NCI-H1930 (cell line): Measurements from ENCODE around the gene FRRS1L.

Experiments
- DNase-seq, 2 experiments: peaks; one replicate each; lab custom pipeline; 2025; lab: John Stamatoyannopoulos, UW

FRRS1L gene

GRCh38 chr9:109166771-109167601 lies at the start of gene FRRS1L:
TSS of gene FRRS1L (minus strand) at chr9:109167249. CDS start at chr9:109167138, 111 bp downstream.
- DNase-seq, result peak in 1 of 2 experiments; percentile 38

- DNase-seq, result no peak
These were observed 47.4 kb upstream of the FRRS1L start for GRCh38 chr9:109214414-109214813.

- no peak for DNase-seq
These were observed 46.5 kb upstream of the FRRS1L start for GRCh38 chr9:109213285-109214121.

GRCh38 chr9:109212768-109213167 lies 45.7 kb upstream of the FRRS1L start:
- no peak for DNase-seq

GRCh38 chr9:109206670-109207069 lies 39.6 kb upstream of the FRRS1L start:
- DNase-seq, result no peak

- DNase-seq, result no peak
These were observed 38.5 kb upstream of the FRRS1L start for GRCh38 chr9:109205526-109205925.

- no peak for DNase-seq
These were observed 36.8 kb upstream of the FRRS1L start for GRCh38 chr9:109203761-109204360.

GRCh38 chr9:109199676-109200075 lies 32.6 kb upstream of the FRRS1L start:
- DNase-seq, result no peak

- DNase-seq, result no peak
These were observed 31.8 kb upstream of the FRRS1L start for GRCh38 chr9:109198736-109199382.

- no peak for DNase-seq
These were observed 27.0 kb upstream of the FRRS1L start for GRCh38 chr9:109193974-109194556.

GRCh38 chr9:109192732-109193361 lies 25.8 kb upstream of the FRRS1L start:
- no peak for DNase-seq

GRCh38 chr9:109191746-109192145 lies 24.7 kb upstream of the FRRS1L start:
- DNase-seq, result no peak

- DNase-seq, result no peak
These were observed 23.1 kb upstream of the FRRS1L start for GRCh38 chr9:109190151-109190550.

GRCh38 chr9:109186857-109187520 lies 19.9 kb upstream of the FRRS1L start:
- DNase-seq, result no peak

- DNase-seq, result peak in 1 of 2 experiments; percentile 21
These were observed 16.1 kb upstream of the FRRS1L start for GRCh38 chr9:109182940-109183798.

- no peak for DNase-seq
These were observed 15.5 kb upstream of the FRRS1L start for GRCh38 chr9:109182550-109182939.

- DNase-seq, result no peak
These were observed 14.2 kb upstream of the FRRS1L start for GRCh38 chr9:109181284-109181683.

- no peak for DNase-seq
These were observed 12.9 kb upstream of the FRRS1L start for GRCh38 chr9:109179801-109180523.

GRCh38 chr9:109176963-109177362 lies 9.9 kb upstream of the FRRS1L start:
- no peak for DNase-seq
